HG03039 (cell line): ENCODE measurements around the gene HIGD2B.
"Not testable (repeated sequence)": the region's sequence is repeated elsewhere in the genome, so short reads cannot be mapped to it uniquely, and the experiment has no call there.

Experiments
- ATAC-seq: cut with Tn5 transposase; IDR thresholded peaks from one replicate; pipeline ENCODE4 v1.9.1; 2021; ENCODE audit warnings: mild to moderate bottlenecking, moderate library complexity; ENCODE audit not compliant: unreplicated experiment

The HIGD2B gene, protein sequence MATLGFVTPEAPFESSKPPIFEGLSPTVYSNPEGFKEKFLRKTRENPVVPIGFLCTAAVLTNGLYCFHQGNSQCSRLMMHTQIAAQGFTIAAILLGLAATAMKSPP

DNA sequence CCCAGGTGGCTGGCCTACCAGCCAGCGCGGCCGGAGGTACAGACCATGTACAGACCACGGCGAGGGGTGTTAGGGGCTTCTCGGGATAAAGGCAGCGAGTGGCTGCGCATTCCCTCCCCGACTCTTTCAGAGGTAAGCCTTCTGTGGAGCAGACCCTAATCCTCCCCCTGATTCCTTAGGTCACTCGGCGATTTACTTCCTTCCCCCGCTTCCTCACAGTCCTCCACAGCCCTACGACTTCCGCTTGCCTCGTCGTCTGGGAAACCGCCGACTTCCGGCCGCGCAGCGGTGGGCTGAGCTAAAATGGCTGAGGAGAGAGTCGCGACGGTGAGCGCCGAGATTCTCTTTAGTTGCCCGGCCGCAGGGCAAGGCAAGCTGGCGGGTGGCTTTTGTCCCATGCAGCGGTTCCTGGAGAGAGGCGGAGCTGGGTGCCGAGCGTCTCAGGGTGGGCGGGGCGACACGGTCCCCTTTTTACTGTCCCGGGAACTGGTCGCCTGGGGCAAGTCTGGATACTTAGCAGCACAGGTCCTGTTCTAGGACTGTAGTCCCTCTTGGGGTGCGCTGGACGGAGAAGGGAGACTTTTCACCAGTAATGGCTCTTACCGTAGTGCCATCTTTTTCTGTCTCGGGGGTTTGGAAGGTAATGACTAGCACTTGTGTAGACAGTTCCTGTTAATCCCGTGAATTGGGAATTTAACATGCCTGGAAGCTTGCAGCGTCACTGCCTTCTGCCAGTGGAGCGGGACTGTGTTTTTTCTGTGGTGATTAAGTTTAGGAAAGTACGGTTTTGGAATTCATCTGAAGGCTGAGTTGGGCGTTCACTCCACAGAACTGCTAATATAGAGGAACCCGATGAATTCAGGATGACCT is at the start of gene HIGD2B, which contains the start of gene BBS4:
Gene HIGD2B (minus strand): TSS at position 258 of the 870 bp plus-strand sequence. CDS start 9,808 bp downstream, outside the sequence.
Gene BBS4 (plus strand): TSS at position 283 of the 870 bp plus-strand sequence. CDS start 21 bp downstream, at position 304.
- ATAC-seq: peak; percentile 95

DNA sequence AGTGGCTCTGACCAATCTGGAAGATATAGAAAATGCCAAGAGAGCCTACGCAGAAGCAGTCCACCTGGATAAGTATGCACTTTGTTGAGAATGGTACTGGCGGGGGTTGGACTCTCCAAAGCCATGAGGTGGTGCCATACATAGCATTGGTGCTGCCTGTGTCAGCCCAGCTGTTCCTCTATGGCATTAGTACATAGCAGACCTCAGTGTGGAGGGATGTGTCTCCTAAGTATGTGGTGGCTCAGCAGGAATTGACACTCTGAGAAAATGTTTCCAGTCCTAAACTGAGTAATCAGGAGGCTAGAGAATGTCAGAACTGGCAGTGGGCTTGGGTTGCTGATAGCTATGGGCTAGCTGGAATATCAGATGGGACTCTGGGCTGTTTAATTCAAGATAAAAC is 49.1 kb upstream of the HIGD2B start:
- no peak for ATAC-seq

DNA sequence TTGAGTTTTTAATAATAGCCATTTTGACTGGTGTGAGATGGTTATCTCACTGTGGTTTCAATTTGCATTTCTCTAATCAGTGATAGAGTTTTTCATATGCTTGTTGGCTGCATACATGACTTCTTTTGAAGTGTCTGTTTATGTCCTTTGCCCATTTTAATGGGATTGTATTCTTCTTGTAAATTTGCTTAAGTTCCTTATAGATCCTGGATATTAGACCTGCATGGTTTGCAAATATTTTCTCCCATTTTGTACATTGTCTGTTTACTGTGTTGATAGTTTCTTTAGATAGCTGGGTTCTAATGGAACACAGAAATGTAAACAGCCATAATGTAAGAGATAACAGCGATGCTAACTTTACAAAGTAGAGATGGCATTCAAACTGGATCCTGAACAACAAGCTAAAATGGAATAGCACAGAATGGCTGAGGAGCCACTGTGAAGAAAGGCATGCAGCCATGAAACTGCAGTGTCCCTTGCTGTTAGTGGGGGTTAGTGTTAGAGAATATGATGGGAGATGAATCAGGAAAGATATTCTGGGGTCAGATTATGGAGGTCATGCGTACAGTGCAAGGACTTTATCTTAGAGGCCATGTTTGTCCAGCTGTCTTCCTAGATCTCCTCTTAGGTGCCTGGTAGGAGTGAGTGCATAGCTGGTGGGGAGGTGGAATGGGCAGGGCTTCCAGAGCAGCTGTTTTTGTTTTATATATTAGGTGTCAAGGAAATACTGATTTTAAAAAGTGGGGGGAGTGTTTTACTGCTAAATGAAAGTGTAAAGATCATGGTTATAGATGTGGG is 48.2 kb upstream of the HIGD2B start:
- ATAC-seq: no peak

DNA sequence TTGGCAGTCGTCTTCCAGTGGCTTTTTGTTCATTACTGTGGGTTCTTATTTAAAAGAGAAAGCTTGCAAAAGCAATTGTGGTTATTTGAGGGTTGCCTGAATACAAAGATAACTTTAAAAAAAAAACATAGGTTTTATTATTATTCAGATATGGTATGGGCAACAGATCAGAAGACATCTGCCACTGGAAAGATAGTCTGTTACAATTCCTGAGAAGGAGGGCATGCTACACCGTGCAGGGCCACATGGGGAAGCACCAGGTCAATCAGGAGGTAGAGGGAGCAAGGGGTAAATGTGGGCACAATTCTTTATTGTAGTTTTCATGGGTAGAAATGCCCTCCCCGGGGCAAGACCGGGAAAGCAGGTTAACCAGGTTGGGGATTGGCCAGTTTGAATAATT is 46.5 kb upstream of the HIGD2B start:
- no peak for ATAC-seq

DNA sequence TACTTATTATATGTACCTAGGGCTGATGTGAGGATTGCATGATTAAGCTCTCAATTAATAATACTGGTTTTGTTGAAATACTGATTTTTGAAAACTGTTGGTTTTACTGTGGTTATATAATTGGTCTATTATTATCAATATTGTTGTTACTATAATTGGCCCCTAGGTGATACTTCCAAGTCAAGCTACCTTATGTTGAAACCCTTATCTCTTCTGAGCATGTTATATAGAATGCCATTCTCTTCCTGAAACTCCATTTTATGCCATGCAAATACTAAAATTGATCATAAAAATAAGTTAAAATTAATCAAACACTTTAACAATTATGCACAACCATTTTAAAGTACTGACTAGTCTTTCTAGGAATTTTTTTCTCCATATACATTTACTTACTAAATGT is 46.1 kb upstream of the HIGD2B start:
- ATAC-seq: no peak

DNA sequence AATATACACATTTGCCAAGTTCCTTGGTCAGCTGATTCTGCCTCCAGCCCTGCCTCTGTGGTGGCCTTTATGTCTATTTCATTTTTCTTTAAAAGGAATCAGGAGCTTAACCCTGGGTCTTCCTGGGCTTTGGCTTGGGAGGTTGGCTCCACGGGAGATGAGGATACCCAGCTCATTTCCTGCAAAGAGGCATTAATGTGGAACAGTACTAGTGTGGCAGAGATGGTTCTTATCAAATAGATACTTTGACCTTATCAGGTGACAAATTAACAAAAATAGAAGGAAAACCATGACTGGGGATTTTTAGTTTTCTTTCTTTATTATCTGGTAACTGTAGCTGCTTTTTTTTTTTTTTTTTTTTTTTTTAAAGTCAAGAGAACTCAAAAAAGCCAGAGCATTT is 42.8 kb upstream of the HIGD2B start:
- no peak for ATAC-seq

DNA sequence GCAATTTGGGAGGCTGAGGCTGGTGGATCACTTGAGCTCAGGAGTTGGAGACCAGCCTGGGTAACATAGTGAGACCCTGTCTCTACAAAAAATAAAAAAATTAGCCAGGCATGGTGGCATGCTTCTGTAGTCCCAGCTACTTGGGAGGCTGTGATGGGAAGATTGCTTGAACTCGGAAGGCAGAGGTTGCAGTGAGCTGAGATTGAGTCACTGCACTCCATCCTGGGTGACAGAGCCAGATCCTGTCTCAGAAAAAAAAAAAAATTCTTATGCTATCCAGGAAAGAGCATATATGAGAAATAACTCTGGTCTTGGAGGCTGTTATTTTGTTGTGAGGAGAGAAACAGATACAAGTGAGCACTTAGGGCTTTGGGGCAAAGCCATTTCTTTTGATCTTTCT is 42.3 kb upstream of the HIGD2B start:
- not testable (repeated sequence) for ATAC-seq

DNA sequence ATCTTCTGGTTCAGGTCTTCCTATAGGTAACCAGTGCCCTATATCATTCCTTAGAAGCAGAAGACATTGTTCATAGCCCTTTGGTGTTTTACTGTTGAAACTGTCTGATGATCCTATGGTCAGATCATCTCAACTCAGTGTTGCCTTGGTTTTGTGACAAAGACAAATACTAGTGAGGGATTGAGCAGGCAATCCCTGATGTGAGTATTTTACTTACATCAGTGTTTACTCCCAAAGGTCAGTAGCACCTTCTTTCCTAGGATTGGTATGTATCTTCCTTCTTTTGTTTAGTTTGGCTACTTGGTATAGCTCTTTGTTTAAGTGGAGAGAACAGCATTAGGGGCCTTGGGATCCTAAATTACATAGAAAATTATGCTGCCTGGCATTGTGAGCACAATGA is 41.2 kb upstream of the HIGD2B start:
- no peak for ATAC-seq

DNA sequence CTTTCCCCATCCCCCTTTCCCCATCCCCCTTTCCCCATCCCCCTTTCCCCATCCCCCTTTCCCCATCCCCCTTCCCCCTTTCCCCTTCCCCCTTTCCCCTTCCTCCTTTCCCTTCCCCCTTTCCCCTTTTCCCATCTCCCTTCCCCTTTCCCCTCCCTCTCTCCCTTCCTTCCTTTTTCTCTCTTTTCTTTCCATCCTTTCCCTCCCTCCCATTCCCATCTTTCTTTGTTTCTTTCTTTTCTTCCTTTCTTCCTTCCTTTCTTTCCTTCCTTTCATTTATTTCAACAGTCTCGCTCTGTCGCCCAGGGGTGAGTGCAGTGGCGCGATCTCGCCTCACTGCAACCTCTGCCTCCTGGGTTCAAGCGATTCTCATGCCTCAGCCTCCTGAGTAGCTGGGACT is 39.9 kb upstream of the HIGD2B start:
- ATAC-seq: not testable (repeated sequence)

DNA sequence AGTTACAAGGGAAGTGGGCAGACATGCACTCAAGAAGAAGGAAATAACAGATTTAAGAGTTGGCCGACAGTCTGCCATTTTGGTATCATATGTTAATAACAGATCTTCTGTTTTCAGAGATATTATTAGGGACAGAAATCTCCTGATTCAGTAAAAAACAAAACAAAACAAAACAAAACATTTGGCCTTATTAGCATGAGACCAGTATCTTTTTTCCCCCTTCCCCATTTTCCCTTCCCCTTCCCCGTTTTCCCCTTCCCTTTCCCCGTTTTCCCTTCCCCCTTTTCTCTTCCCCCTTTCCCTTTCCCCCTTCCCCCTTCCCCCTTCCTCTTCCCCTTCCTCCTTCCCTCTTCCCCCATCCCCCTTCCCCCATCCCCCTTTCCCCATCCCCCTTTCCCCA is 39.5 kb upstream of the HIGD2B start:
- ATAC-seq: no peak

DNA sequence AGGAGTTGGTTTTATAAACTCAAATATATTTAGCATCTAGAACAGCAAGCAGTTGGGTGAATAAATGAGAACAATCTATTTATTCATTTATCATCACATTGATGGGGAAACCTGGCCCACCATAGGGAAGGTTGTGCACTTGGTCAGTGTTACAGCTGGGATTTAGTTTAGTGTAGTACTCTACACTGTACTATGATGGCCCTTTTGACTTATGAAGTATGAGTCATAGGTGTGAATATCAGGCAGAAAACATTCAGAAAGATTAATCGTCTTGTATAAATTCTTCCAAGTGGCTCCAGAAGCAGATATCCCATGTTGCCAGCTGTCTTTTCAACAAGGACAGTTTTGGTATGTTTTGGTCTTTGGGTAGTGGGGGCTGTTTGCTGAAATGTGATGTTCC is 38.0 kb upstream of the HIGD2B start:
- no peak for ATAC-seq

DNA sequence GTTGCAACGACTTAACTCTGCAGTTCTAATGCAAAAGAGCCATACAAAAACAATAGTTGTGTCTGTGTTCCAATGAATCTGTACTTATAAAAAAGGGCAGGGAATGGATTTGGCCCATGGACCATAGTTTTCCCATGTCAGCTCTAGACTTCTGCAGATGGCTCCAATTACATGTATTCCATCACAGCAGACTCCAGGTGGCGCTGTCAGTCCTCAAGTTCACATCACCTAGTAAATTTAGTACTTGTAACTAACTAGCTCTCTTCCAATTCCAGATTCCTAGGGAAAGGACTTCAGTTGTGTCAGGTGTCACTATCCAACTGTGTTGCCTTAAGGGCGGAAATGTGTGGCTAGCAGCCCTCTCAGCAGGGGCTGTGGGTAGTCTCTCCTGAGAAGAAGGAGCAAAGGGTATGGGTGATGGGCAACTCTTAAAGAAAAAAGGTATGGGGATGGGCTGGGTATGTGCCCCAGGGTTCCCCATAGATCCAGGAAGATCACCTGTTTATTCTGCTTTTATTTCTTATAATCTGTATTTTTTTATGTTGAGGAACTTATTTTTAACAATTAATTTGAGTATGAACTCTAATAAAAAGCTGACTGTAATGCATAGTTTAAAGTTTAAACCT is 36.2 kb upstream of the HIGD2B start:
- ATAC-seq: no peak

DNA sequence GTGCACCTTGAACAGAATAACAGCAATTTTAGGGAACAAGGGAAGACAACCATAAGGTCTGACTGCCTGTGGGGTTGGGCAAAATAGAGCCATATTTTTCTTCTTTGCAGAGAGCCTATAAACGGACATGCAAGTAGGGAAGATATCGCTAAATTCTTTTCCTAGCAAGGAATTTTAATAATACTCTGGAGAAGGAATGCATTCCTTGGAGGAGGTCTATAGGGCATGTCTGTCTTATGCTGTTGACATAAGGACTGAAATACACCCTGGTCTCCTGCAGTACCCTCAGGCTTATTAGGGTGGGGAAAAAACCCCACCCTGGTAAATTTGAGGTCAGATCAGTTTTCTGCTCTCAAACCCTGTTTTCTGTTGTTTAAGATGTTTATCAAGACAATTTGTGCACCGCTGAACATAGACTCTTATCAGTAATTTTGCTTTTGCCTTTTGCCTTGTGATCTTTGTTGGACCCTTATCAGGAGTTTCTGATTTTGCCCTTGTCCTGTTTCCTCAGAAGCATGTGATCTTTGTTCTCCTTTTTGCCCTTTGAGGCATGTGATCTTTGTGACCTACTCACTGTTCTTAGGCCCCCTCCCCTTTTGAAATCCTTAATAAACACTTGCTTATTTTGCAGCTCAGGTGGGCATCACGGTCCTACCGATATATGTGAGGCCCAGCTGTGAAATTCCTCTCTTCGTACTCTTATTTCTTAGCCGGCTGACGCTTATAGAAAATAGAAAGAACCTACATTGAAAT is 22.7 kb upstream of the HIGD2B start:
- not testable (repeated sequence) for ATAC-seq

DNA sequence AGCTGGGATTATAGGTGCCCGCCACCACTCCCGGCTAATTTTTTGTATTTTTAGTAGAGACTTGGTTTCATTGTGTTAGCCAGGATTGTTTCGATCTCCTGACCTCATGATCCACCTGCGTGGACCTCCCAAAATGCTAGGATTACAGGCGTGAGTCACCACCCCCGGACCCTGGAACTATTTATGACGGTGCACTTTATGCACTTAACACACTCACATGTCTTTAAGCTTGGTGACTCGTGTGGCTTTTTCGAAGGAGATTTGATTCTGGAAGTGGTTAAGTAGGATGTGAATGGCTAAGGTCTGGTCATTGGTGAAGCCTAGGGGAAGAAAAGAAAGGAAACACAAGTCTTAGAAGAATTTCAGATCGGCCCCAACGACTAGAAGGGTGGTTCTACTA is 20.3 kb upstream of the HIGD2B start:
- no peak for ATAC-seq

DNA sequence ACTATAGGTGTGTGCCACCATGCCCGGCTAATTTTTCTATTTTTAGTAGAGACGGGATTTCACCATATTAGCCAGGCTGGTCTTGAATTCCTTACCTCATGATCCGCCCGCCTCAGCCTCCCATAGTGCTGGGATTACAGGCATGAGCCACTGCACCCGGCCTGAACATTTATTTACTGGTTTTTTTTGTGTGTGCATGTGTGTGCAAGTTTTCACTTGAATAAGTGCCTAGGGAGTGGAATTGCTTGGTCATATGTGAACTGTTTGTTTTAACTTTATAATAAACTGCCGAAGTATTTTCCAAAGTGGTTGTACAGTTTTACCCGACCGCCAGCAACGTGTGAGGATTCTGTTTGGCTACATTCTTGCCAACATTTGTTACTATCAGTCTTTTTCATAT is 14.1 kb upstream of the HIGD2B start:
- no peak for ATAC-seq

DNA sequence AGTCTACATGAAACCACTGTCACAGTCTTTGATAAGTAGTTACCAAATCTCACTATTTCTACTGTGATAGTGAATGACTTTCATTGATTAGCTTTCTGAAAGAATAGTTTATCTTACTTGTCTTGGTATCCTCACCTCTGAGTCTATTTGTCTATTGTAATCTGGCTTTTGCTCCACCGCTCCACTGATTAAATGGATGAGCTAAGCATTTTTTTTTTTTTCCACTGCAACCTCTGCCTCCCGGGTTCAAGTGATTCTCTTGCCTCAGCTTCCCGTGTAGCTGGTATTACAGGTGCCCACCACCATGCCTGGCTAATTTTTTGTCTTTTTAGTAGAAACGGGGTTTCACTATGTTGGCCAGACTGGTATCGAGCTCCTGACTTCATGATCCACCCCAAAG is 13.0 kb upstream of the HIGD2B start:
- ATAC-seq: no peak

DNA sequence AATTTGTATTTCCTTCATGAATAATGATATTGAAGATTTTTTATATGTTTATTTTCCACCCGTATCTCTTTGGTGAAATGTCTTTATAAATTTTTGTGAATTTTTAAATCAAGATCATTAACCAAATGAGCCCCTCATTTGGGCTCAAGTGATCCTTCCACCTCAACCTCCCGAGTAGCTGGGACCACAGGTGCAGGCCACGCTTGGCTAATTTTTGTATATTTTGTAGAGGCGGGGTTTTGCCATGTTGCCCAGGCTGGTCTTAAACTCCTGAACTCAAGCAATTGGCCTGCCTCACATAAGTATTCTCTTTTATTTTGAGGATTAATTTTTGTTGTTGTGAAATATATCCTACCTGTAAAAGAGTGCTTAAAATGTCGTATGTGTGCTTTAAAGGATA is 5.0 kb upstream of the HIGD2B start:
- no peak for ATAC-seq

DNA sequence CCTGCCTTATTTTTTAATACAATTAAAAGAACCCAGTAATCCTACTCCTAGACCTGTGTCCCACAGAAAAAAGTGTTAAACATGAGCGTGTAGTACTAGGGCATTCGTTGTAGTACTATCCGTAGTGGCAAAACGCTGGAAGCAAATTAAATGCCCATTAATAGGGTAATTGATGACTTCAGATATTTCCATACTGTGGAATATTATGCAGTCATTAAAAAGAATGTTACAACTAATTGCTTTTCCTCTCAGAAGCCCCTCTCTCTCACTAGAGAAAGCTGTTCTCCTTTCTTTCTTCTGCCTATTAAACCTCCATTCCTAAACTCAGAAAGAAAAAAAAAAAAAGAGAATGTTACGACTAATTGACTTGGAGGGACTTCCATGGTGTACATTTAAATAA is 2.7 kb upstream of the HIGD2B start:
- no peak for ATAC-seq

DNA sequence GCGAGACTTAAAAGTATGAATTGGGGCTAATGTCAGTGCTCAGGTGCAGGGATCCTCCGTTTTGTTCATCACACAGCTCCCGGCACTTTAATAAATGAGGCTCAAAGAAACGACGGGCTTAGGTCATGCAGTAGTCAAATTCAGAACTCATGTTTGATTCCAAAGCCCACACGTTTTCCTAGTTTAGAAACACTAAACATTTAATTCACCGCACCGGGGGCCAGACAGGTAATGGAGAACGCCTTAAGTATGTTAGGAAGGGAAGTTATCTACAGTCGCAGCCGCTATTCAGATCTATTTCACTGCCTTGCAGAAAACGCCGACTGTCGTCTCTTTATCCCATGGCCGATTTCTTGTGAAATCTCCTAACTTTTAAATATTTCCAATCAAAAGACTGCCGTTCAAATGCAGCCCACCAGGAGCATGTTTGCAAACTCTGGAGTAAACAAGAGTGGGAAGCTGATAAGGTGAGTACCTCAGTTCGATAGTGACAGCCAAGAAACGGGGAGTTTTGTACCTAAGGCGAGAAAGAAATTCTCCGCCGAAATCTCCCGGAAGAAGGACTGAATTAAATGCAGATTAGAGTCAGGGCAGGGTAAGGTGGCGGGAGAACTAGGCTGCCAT is 569 bp downstream of the HIGD2B start:
- no peak for ATAC-seq

DNA sequence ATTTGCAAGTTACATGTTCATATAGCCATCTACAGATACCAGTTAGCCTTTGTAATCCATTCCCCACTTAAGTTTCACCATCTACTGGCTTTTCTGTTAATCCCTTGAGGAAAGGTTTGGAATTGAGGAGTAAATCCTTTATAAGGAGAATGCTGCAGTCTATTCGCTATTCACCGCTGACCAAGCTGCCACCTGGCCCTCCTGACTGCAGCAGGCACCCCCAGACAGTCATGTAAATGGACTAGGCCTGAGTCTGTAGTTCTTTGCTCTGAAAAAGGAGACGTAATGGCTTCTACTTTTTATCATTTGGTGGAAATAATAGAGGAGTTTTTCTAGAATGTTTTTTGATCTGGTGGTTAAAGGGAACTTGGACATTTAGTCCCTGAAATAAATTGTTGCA is 3.2 kb downstream of the HIGD2B start:
- ATAC-seq: no peak
